Islet of Langerhans (tissue), 1 donor: ENCODE data around the gene MYO10.
"Not testable (repeated sequence)": the region's sequence is repeated elsewhere in the genome, so short reads cannot be mapped to it uniquely, and the experiment has no call there.

Experiments
- FAIRE-seq: peaks from one replicate; lab custom pipeline; 2011; peaks lifted over from hg19 to GRCh38; lab: Jason Lieb, UNC

MYO10 gene

DNA sequence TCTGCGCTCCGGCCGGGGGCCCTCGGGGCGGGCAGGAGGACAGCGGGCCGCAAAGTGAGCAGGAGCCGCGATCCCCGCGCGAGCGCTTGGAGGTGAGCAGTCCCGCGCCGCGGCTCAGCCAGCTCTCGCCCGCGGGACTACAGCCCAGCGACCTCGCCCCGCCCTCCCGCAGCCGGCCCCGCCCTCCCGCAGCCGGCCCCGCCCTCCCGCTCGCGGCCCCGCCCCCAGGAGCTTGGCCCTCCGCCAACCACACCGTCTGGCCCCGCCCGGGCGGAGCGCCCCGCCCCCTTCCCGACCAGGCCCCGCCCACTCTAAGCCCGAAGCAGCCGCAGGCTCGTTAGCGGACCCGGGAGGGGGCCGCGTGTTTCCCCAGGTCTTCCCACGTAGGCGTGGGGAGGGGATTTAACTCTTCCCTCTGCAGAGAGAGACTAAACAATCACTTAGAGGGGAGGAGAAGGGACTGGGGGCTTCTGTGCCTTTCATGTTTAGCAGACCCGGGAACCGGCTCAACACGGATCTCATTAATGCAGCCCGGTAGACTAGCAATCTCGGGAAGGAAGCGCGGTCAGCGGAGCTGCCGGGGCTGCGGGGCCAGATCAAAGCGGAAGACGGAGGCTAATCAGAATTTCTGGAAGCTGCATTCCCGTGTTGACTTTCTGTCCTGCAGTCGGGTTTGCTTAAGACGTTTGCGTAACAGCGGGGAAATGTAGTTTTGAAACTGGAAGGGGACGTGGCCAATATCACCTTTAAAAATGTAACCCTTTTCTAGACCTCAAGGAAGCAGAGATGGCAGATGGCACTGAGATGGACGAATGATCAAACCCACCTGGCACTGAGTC lies at the start of gene MYO10:
Gene MYO10 (minus strand): TSS at position 139 of the 839 bp plus-strand sequence. CDS start 480 bp downstream, outside the sequence.
- FAIRE-seq, result no peak

GRCh38 chr5:16985304-16985703 lies 49.2 kb upstream of the MYO10 start:
- FAIRE-seq, result not testable (repeated sequence)

GRCh38 chr5:16983972-16984371 lies 47.9 kb upstream of the MYO10 start:
- no peak for FAIRE-seq

GRCh38 chr5:16983022-16983639 lies 47.0 kb upstream of the MYO10 start:
- FAIRE-seq, result no peak

DNA sequence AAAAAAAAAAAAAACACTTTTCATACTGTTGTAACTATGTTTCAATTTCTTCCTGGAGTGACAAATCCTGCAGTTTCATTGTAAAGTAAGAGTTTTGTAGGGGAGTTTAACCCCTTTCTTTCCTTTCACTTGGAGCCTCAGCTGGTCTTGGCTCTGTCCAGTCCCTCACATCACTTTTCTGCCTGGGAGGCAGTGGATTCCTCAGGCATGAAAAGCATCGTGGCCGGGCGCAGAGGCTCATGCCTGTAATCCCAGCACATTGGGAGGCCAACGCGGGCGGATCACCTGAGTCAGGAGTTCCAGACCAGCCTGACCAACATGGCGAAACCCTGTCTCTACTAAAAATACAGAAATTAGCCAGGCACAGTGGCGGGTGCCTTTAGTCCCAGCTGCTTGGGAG lies 45.6 kb upstream of the MYO10 start:
- no peak for FAIRE-seq

GRCh38 chr5:16980983-16981382 lies 44.9 kb upstream of the MYO10 start:
- FAIRE-seq, result no peak

- no peak for FAIRE-seq
Measured at GRCh38 chr5:16978296-16978695, 42.2 kb upstream of the MYO10 start.

GRCh38 chr5:16976625-16977008 lies 40.5 kb upstream of the MYO10 start:
- FAIRE-seq, result no peak

GRCh38 chr5:16975950-16976624 lies 40.0 kb upstream of the MYO10 start:
- no peak for FAIRE-seq

- no peak for FAIRE-seq
Measured at GRCh38 chr5:16974981-16975380, 38.9 kb upstream of the MYO10 start.

DNA sequence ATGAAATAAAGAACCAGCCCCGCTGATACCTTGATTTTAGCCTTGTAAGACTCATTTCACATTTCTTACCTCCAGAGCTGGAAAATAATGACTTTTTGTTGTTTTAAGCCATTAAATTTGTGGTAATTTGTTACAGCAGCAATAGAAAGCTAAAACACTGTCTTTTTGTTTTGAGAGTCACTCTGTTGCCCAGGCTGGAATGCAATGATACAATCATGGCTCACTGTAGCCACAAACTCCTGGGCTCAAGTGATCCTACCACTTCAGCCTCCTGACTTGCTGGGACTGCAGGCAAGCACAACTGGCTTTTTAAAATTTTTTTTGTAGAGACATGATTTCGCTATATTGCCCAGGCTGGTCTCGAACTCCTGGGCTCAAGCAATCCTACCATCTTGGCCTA lies 34.7 kb upstream of the MYO10 start:
- no peak for FAIRE-seq

GRCh38 chr5:16970260-16970659 lies 34.2 kb upstream of the MYO10 start:
- FAIRE-seq, result no peak

- no peak for FAIRE-seq
Measured at GRCh38 chr5:16965581-16965980, 29.5 kb upstream of the MYO10 start.

DNA sequence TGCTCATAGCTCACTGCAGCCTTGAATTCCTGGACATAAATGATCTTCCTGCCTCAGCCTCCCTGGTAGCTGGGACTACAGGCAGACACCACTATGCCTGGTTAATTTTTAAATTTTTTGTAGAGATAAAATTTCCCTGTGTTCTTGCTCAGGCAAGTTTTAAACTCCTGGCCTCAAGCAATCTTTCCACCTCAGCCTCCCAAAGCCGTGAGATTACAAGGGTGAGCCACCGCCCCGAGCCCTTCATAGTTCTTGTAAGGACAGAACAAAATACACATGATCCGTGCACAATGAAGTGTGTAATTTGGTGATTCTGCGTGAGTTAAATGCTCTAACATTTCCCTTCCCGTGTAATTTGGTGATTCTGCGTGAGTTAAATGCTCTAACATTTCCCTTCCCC lies 27.7 kb upstream of the MYO10 start:
- no peak for FAIRE-seq

GRCh38 chr5:16961131-16961530 lies 25.0 kb upstream of the MYO10 start:
- no peak for FAIRE-seq

DNA sequence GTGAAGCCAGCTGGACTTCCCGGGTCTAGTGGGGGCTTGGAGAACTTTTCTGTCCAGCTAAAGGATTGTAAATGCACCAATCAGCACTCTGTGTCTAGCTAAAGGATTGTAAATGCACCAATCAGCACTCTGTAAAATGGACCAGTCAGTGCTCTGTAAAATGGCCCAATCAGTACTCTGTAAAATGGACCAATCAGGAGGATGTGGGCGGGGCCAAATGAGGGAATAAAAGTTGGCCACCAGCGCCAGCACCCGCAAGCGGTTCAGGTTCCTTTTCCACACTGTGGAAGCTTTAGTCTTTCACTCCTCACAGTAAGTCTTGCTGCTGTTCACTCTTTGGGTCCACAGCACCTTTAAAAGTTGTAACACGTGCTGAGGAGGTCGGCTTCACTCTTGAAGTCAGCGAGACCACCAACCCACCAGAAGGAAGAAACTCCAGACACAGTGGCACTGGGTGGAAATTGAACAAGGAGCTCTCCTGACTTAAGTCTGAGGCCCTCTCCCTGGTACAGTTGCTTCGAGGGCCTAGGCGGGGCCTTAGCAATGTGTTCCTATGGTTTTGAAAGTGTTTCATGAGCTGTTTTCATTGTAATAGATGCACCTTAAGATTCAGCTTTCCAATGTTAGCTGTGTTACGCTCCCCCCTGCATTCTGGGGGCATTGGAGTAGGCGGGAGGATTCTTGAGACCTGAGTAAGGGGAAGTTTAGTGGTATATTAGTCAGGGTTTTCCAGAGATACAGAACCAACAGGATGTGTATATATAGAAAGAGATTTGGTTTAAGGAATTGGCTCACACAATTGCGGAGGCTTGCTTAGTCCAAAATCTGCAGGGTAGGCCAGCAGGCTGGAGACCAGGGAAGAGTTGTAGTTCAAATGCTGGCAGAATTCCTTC lies 21.5 kb upstream of the MYO10 start:
- FAIRE-seq, result no peak

DNA sequence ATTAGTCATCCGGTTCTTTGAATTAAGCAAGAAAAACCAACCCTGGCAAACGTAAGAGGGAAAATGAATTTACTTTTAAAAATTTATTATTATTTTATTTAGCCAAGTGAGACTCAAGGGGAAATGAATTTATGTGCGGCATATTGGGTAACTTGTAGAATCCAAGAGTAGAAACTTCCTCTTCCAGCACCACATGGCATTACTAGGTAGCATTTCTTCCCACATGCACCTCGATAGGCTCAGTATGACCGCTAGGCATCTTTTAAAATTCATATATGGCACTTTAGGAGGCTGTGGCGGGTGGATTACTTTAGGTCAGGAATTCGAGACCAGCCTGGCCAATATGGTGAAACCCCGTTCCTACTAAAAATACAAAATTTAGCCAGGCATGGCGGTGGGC lies 17.6 kb upstream of the MYO10 start:
- FAIRE-seq, result no peak

GRCh38 chr5:16952968-16953671 lies 17.0 kb upstream of the MYO10 start:
- no peak for FAIRE-seq

- no peak for FAIRE-seq
Measured at GRCh38 chr5:16946725-16947124, 10.6 kb upstream of the MYO10 start.

- no peak for FAIRE-seq
Measured at GRCh38 chr5:16944816-16945562, 8.9 kb upstream of the MYO10 start.
